Activated T-cell treated with anti-CD3 and anti-CD28 coated beads, Interleukin-2, amount 50 U/mL, for 72 hours (primary cell): Measurements from ENCODE around the gene PLA2G4D. TPM values are rescaled to one million over a fixed set of nuclear protein-coding genes. Genes with fewer than 3 reads are reported as not detected.

Source experiments
- ATAC-seq, 2 donors: fragments of 150-1000 bp; cut with Tn5 transposase; replicated peaks in 1 of 2; 2 replicates each; pipeline ENCODE4 v1.10.0; 2021; ENCODE audit warnings: moderate library complexity in 2 of 2, mild to moderate bottlenecking in 1 of 2
- DNase-seq, 2 donors: peaks; one replicate each; pipeline ENCODE4 v3.0.0; 2021 to 2022; ENCODE audit warnings: mixed read lengths in 1 of 2
- H3K27ac Mint-ChIP-seq: one replicate; pipeline ENCODE4 v1.8.0; 2022; ENCODE audit warnings: mild to moderate bottlenecking, moderate library complexity, mixed read lengths
- H3K27me3 Mint-ChIP-seq: one replicate; pipeline ENCODE4 v1.8.0; 2022; ENCODE audit warnings: low read depth, mixed read lengths
- H3K36me3 Mint-ChIP-seq, 2 donors: one replicate each; pipeline ENCODE4 v1.8.0; 2022; ENCODE audit warnings: mixed read lengths in 2 of 2, mild to moderate bottlenecking in 1 of 2; ENCODE audit not compliant: insufficient read depth in 2 of 2
- H3K4me1 Mint-ChIP-seq: one replicate; pipeline ENCODE4 v1.8.0; 2022; ENCODE audit warnings: low read depth, mixed read lengths
- H3K4me3 Mint-ChIP-seq, 2 donors: one replicate each; pipeline ENCODE4 v1.8.0; 2022; ENCODE audit warnings: mild to moderate bottlenecking in 2 of 2, mixed read lengths in 2 of 2, moderate library complexity in 2 of 2
- H3K9me3 Mint-ChIP-seq, 2 donors: one replicate each; pipeline ENCODE4 v1.8.0; 2022; ENCODE audit warnings: mixed read lengths in 2 of 2
- total RNA-seq, 2 donors: library from RNA; stranded (reverse); gene quantifications; one replicate each; pipeline ENCODE4 v1.2.3, GENCODE V29; 2022

PLA2G4D gene, protein sequence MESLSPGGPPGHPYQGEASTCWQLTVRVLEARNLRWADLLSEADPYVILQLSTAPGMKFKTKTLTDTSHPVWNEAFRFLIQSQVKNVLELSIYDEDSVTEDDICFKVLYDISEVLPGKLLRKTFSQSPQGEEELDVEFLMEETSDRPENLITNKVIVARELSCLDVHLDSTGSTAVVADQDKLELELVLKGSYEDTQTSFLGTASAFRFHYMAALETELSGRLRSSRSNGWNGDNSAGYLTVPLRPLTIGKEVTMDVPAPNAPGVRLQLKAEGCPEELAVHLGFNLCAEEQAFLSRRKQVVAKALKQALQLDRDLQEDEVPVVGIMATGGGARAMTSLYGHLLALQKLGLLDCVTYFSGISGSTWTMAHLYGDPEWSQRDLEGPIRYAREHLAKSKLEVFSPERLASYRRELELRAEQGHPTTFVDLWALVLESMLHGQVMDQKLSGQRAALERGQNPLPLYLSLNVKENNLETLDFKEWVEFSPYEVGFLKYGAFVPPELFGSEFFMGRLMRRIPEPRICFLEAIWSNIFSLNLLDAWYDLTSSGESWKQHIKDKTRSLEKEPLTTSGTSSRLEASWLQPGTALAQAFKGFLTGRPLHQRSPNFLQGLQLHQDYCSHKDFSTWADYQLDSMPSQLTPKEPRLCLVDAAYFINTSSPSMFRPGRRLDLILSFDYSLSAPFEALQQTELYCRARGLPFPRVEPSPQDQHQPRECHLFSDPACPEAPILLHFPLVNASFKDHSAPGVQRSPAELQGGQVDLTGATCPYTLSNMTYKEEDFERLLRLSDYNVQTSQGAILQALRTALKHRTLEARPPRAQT
- total RNA-seq, result not detected

GRCh38 chr15:42094512-42094963 is at the start of gene PLA2G4D:
PLA2G4D (minus strand) TSS chr15:42094562; CDS start chr15:42094459, 103 bp downstream.
- Mint-ChIP-seq H3K36me3 (no peaks in the 10 kb centered on the region), H3K27me3 (peaks cover 2% of the 10 kb centered on the region), H3K4me3 (no peak within 1 kb of the TSS), H3K9me3 (no peaks in the 10 kb centered on the region), H3K4me1 (peaks cover 7% of the 10 kb centered on the region), H3K27ac (no peak within 1 kb of the TSS)
- no peak for ATAC-seq
- DNase-seq, result no peak

- H3K27ac Mint-ChIP-seq, result no peak overlapping the region
- no peaks in the 10 kb centered on the region for H3K27me3 Mint-ChIP-seq
- H3K4me3 Mint-ChIP-seq, result no peak overlapping the region
- no peaks in the 10 kb centered on the region for H3K4me1 Mint-ChIP-seq
- ATAC-seq (no peak), DNase-seq (no peak)
- no peaks in the 10 kb centered on the region for H3K36me3 Mint-ChIP-seq
- H3K9me3 Mint-ChIP-seq, result no peaks in the 10 kb centered on the region
Observed at GRCh38 chr15:42143356-42143755, 49.0 kb upstream of the PLA2G4D start.

GRCh38 chr15:42141795-42142667 is 47.7 kb upstream of the PLA2G4D start:
- H3K27ac Mint-ChIP-seq, result no peak overlapping the region
- ATAC-seq (no peak), DNase-seq (no peak)
- no peak overlapping the region for H3K4me3 Mint-ChIP-seq
- H3K36me3 Mint-ChIP-seq, result no peaks in the 10 kb centered on the region
- H3K9me3 Mint-ChIP-seq, result no peaks in the 10 kb centered on the region
- no peaks in the 10 kb centered on the region for H3K27me3 Mint-ChIP-seq
- H3K4me1 Mint-ChIP-seq, result peaks cover 6% of the 10 kb centered on the region

GRCh38 chr15:42141246-42141645 is 46.9 kb upstream of the PLA2G4D start:
- no peak for ATAC-seq
- no peaks in the 10 kb centered on the region for H3K36me3 Mint-ChIP-seq
- H3K27ac Mint-ChIP-seq, result no peak overlapping the region
- no peak for DNase-seq
- no peaks in the 10 kb centered on the region for H3K27me3 Mint-ChIP-seq
- no peak overlapping the region for H3K4me3 Mint-ChIP-seq
- peaks cover 6% of the 10 kb centered on the region for H3K4me1 Mint-ChIP-seq
- H3K9me3 Mint-ChIP-seq, result no peaks in the 10 kb centered on the region

DNA sequence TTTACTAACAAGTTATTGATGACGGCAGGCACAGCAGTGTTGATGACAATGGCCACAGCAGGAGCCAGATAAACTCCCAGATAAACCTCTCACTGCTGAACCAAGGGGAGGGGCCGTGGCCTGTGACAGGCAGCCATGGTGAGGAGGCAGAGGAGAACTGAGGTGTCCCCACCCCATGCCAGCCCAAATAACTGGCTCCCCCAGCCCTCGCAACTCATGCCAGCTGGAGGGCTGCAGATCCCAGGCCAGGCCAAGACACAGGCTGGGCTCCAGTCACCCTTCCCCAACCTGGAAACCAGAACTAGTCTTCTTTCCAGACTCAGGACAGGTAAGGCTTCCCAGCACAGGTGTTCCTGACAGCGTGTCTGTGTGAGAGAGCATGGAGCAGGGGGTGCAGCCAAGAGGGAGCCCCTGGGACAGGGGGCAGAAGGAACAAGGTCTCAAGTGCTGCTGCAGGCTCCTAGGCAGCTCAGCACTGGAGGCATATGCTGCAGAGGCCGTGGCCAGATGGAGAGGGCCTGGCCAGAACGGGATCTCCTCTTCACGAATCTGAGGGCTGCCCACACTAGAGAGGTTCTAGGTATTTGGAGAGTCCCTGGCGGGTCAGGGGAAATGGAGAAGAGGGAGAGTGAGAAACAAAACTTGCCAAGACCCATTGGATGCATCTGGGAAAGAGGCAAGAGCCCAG is 46.2 kb upstream of the PLA2G4D start:
- Mint-ChIP-seq H3K9me3 (no peaks in the 10 kb centered on the region), H3K27me3 (no peaks in the 10 kb centered on the region), H3K36me3 (no peaks in the 10 kb centered on the region), H3K27ac (no peak overlapping the region), H3K4me3 (no peak overlapping the region), H3K4me1 (peaks cover 6% of the 10 kb centered on the region)
- DNase-seq (no peak), ATAC-seq (no peak)

- H3K27ac Mint-ChIP-seq, result no peak overlapping the region
- DNase-seq, result no peak
Observed at GRCh38 chr15:42139596-42139995, 45.2 kb upstream of the PLA2G4D start.

GRCh38 chr15:42138968-42139386 is 44.6 kb upstream of the PLA2G4D start:
- H3K4me1 Mint-ChIP-seq, result peaks cover 6% of the 10 kb centered on the region
- DNase-seq (no peak), ATAC-seq (no peak)
- no peaks in the 10 kb centered on the region for H3K27me3 Mint-ChIP-seq
- no peak overlapping the region for H3K27ac Mint-ChIP-seq
- no peak overlapping the region for H3K4me3 Mint-ChIP-seq
- no peaks in the 10 kb centered on the region for H3K36me3 Mint-ChIP-seq
- no peaks in the 10 kb centered on the region for H3K9me3 Mint-ChIP-seq

More at GRCh38 chr15:42139596-42139995, 45.2 kb upstream of the PLA2G4D start:
- Mint-ChIP-seq H3K4me1 (peaks cover 6% of the 10 kb centered on the region), H3K36me3 (no peaks in the 10 kb centered on the region), H3K27me3 (no peaks in the 10 kb centered on the region), H3K9me3 (no peaks in the 10 kb centered on the region), H3K4me3 (no peak overlapping the region)
- no peak for ATAC-seq

GRCh38 chr15:42138411-42138810 is 44.0 kb upstream of the PLA2G4D start:
- ATAC-seq (no peak), DNase-seq (no peak)
- H3K4me3 Mint-ChIP-seq, result no peak overlapping the region
- H3K9me3 Mint-ChIP-seq, result no peaks in the 10 kb centered on the region
- H3K27ac Mint-ChIP-seq, result no peak overlapping the region
- H3K36me3 Mint-ChIP-seq, result no peaks in the 10 kb centered on the region
- no peaks in the 10 kb centered on the region for H3K27me3 Mint-ChIP-seq
- H3K4me1 Mint-ChIP-seq, result peaks cover 6% of the 10 kb centered on the region

GRCh38 chr15:42137461-42138261 is 43.3 kb upstream of the PLA2G4D start:
- no peaks in the 10 kb centered on the region for H3K27me3 Mint-ChIP-seq
- no peak overlapping the region for H3K4me3 Mint-ChIP-seq
- DNase-seq (peak in 1 of 2 donors; percentile 15), ATAC-seq (no peak)
- no peak overlapping the region for H3K27ac Mint-ChIP-seq
- no peaks in the 10 kb centered on the region for H3K9me3 Mint-ChIP-seq
- peaks cover 6% of the 10 kb centered on the region for H3K4me1 Mint-ChIP-seq
- H3K36me3 Mint-ChIP-seq, result no peaks in the 10 kb centered on the region

GRCh38 chr15:42136513-42136912 is 42.2 kb upstream of the PLA2G4D start:
- Mint-ChIP-seq H3K27ac (no peak overlapping the region), H3K9me3 (no peaks in the 10 kb centered on the region), H3K4me1 (peaks cover 6% of the 10 kb centered on the region), H3K36me3 (no peaks in the 10 kb centered on the region), H3K27me3 (no peaks in the 10 kb centered on the region), H3K4me3 (no peak overlapping the region)
- ATAC-seq (no peak), DNase-seq (no peak)

DNA sequence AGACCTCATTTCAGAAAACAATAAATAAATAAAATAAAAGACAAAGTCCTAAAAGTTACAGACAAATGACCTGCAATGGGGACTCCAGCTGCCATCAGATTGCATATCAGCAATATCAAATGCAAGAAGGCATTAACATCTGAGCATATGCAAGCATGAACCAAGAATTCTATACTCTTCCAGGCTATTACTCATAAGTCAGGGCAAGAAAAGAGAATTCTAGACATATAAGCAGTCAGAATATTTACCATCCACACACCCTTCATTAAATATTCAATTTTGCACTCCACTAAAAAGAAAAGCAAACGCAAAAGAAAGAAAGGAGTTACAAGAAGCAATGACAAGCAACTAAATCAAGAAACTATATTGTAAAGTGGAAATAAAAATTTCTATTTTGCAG is 41.0 kb upstream of the PLA2G4D start:
- ATAC-seq (no peak), DNase-seq (no peak)
- H3K4me1 Mint-ChIP-seq, result peaks cover 6% of the 10 kb centered on the region
- H3K4me3 Mint-ChIP-seq, result no peak overlapping the region
- H3K9me3 Mint-ChIP-seq, result no peaks in the 10 kb centered on the region
- H3K27me3 Mint-ChIP-seq, result no peaks in the 10 kb centered on the region
- H3K36me3 Mint-ChIP-seq, result no peaks in the 10 kb centered on the region
- H3K27ac Mint-ChIP-seq, result no peak overlapping the region
